Gastroesophageal sphincter (tissue), 4 donors: ENCODE measurements around the gene RIPK4. TPM values are rescaled to one million over a fixed set of nuclear protein-coding genes. Genes with fewer than 3 reads are reported as not detected.

Experiments used
- ATAC-seq: fragments of 150-250 bp; one replicate; pipeline ENCODE4 v1.9.1; 2016; ENCODE audit warnings: mild to moderate bottlenecking, moderate library complexity
- H3K27ac ChIP-seq, 4 donors: fragments of 200-600 bp; sonication (generic) in 3 of 4; 1 replicate in 3 of 4; 2 replicates in 1 of 4; pipeline ENCODE4 v1.5.1; 2016 to 2019
- H3K27me3 ChIP-seq: fragments of 200-600 bp; sonication (generic); one replicate; pipeline ENCODE4 v1.5.1; 2019
- H3K36me3 ChIP-seq, 2 donors: fragments of 200-600 bp; sonication (generic); one replicate each; pipeline ENCODE4 v1.5.1; 2019; ENCODE audit warnings: control low read depth in 1 of 2
- H3K4me1 ChIP-seq, 3 donors: fragments of 200-600 bp; sonication (generic); 1 replicate in 2 of 3; 2 replicates in 1 of 3; pipeline ENCODE4 v1.5.1; 2016 to 2019; ENCODE audit warnings: control low read depth in 2 of 3
- H3K4me3 ChIP-seq, 2 donors: fragments of 200-600 bp; sonication (generic); one replicate each; pipeline ENCODE4 v1.5.1; 2019; ENCODE audit warnings: mild to moderate bottlenecking in 1 of 2, moderate library complexity in 1 of 2
- H3K9me3 ChIP-seq, 3 donors: fragments of 200-600 bp; sonication (generic); one replicate each; pipeline ENCODE4 v1.5.1; 2017 to 2019; ENCODE audit warnings: control low read depth in 2 of 3
- CTCF ChIP-seq, 4 experiments: fragments of 200-600 bp in 2 of 4; fragments of 450-650 bp in 2 of 4; sonication (generic) in 1 of 4; IDR thresholded peaks; one replicate each; pipeline ENCODE4 v1.5.1; 2017 to 2019; ENCODE audit warnings: antibody characterized with exemption in 4 of 4, mild to moderate bottlenecking in 2 of 4, moderate library complexity in 2 of 4
- EP300 ChIP-seq: sonication (generic); formaldehyde crosslinking; IDR thresholded peaks from one replicate; pipeline ENCODE4 v1.6.1; 2017; ENCODE audit warnings: antibody characterized with exemption, mild to moderate bottlenecking
- POLR2A ChIP-seq, 2 donors: fragments of 450-650 bp; IDR thresholded peaks; one replicate each; pipeline ENCODE4 v1.6.1; 2017; ENCODE audit warnings: antibody characterized with exemption in 2 of 2, mild to moderate bottlenecking in 2 of 2, moderate library complexity in 1 of 2
- POLR2AphosphoS5 ChIP-seq: sonication (generic); formaldehyde crosslinking; IDR thresholded peaks from one replicate; pipeline ENCODE4 v1.6.1; 2017; ENCODE audit warnings: antibody characterized with exemption
- WGBS, 2 donors: methylation state at CpG; one replicate each; pipeline ENCODE4 v1.1.5; 2018; ENCODE audit warnings: low coverage in 1 of 2; 5-methylcytosine and 5-hydroxymethylcytosine counted together
- total RNA-seq, 4 donors: library from RNA; depleted of rRNA; stranded (reverse); fragments of >200 nt; gene quantifications; one replicate each; pipeline ENCODE4 v1.1.0, GENCODE V29; 2016

RIPK4 gene
- total RNA-seq, 4 donors from 2014 or later = 0.40 to 5.8 (median 1.5) TPM

DNA sequence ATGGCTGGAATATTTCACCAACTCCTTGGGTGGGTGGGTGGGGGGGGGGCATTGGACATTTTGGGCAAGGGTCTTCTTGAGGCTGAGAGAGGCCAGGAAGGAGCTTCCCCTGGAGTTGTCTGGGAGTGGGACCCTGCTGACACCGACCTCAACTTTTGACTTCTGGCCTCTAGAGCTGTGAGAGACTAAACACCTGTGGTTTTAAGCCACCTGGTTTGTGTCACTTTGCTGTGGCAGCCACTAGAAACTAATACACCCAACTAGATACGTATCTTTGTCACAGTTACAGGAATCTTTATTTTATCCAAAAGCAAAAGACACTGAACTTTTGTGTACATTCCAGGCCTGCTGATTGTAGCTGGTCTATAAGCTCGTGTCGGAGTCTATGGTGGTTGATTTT lies 9.9 kb upstream of the RIPK4 start:
- Histone ChIP-seq H3K27ac (no peak overlapping the region), H3K27me3 (peaks cover 82% of the 10 kb centered on the region), H3K9me3 (no peaks in the 10 kb centered on the region), H3K4me1 (peaks cover 0 to 24% (median 3%) of the 10 kb centered on the region in 3 donors), H3K36me3 (no peaks in the 10 kb centered on the region), H3K4me3 (no peak overlapping the region)
- TF ChIP-seq POLR2AphosphoS5 = no peak
- no peak for TF ChIP-seq EP300
- TF ChIP-seq CTCF (IDR thresholded peaks at IDR 0.05) = no peak
- TF ChIP-seq POLR2A (IDR thresholded peaks at IDR 0.05) = no peak
- 85 to 98% methylated on average over 3 to 4 of the region's 4 CpGs for WGBS, 2 donors
- no peak for ATAC-seq

GRCh38 chr21:41775149-41775472 lies 8.3 kb upstream of the RIPK4 start:
- Histone ChIP-seq H3K27ac (no peak overlapping the region), H3K4me3 (no peak overlapping the region), H3K27me3 (peaks cover 82% of the 10 kb centered on the region), H3K4me1 (peaks cover 0 to 24% (median 3%) of the 10 kb centered on the region in 3 donors), H3K36me3 (no peaks in the 10 kb centered on the region), H3K9me3 (no peaks in the 10 kb centered on the region)
- ATAC-seq = no peak
- WGBS, 2 donors = no CpG with 5 or more reads among the region's 3 CpGs
- TF ChIP-seq CTCF (IDR thresholded peaks at IDR 0.05) = no peak
- no peak for TF ChIP-seq EP300
- TF ChIP-seq POLR2A (IDR thresholded peaks at IDR 0.05) = no peak
- TF ChIP-seq POLR2AphosphoS5 = no peak

- Histone ChIP-seq H3K27me3 (peaks cover 82% of the 10 kb centered on the region), H3K4me3 (no peak overlapping the region)
- TF ChIP-seq EP300 (no peak), POLR2A (IDR thresholded peaks at IDR 0.05) (no peak), CTCF (IDR thresholded peaks at IDR 0.05) (no peak), POLR2AphosphoS5 (no peak)
Measured at GRCh38 chr21:41774467-41775148, 7.8 kb upstream of the RIPK4 start.

DNA sequence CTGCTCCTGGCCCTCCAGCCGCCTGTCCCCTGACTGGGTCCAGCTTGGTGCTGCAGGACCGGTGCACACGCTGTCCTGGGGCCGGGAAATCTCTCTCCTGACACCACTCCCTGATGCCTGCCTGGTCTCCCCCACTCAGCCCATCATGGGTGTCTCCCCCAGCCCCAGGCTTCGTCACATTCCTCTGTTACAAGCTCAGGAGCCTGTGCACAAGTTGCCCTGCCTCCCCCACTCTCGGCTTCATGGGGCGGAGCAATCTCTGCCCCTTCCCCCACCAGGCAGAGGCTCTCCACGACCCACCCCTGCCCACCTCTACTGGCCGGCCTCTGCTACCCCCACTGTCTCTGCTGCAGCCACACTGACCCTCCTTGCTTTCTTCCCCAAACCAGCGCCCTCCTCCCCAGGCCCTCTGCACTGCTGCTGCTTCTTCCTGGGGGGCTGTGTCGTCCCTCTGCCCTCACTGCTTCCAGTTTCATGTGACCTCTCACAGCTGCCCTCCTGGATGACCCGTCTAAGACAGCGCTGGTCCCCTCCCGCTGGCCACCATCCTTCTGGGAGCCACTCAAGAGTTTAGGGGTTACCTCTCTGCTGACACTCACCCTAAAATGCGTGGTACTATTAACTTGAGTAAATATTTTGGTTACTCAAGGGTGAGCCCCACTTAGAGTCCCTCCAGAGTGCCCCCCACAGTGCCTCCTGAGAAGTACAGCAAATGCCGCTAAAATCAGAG lies 5.7 kb upstream of the RIPK4 start:
- Histone ChIP-seq H3K9me3 (no peaks in the 10 kb centered on the region), H3K36me3 (no peaks in the 10 kb centered on the region), H3K4me1 (peaks cover 0 to 20% (median 8%) of the 10 kb centered on the region in 3 donors), H3K4me3 (no peak overlapping the region), H3K27me3 (peaks cover 87% of the 10 kb centered on the region), H3K27ac (no peak overlapping the region)
- TF ChIP-seq POLR2AphosphoS5 = no peak
- TF ChIP-seq CTCF (IDR thresholded peaks at IDR 0.05) = no peak
- TF ChIP-seq EP300 = no peak
- no peak for TF ChIP-seq POLR2A (IDR thresholded peaks at IDR 0.05)
- WGBS, 2 donors = 35 to 47% methylated on average over 8 to 12 of the region's 16 CpGs
- no peak for ATAC-seq

More at GRCh38 chr21:41774467-41775148, 7.8 kb upstream of the RIPK4 start:
- Histone ChIP-seq H3K4me1 (peaks cover 0 to 22% (median 3%) of the 10 kb centered on the region in 3 donors), H3K36me3 (no peaks in the 10 kb centered on the region), H3K27ac (no peak overlapping the region), H3K9me3 (no peaks in the 10 kb centered on the region)
- ATAC-seq = no peak
- 66 to 70% methylated on average over 7 to 8 of the region's 10 CpGs for WGBS, 2 donors

DNA sequence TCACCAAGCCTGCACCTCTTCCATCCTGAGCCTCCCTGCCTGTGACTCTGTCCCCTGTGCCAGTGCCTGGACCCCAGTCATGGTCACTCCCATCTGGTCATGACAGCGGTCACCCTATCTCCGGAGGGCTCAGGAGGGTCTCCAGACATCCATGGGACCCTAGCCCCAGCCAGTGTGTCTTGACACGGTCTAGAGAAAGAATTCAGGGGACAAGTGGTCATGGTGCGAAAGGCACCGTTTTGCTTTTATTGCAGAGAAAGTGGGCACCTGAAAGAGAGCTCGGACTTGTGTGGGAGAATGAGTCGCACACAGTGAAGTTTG lies 4.7 kb upstream of the RIPK4 start:
- Histone ChIP-seq H3K27ac (no peak overlapping the region), H3K4me3 (no peak overlapping the region), H3K9me3 (no peaks in the 10 kb centered on the region), H3K4me1 (peaks cover 0 to 25% (median 13%) of the 10 kb centered on the region in 3 donors), H3K27me3 (peaks cover 97% of the 10 kb centered on the region), H3K36me3 (no peaks in the 10 kb centered on the region)
- no peak for TF ChIP-seq POLR2A (IDR thresholded peaks at IDR 0.05)
- no peak for TF ChIP-seq CTCF (IDR thresholded peaks at IDR 0.05)
- no peak for TF ChIP-seq EP300
- TF ChIP-seq POLR2AphosphoS5 = no peak
- WGBS, 2 donors = 80 to 94% methylated on average over 2 to 5 of the region's 7 CpGs
- no peak for ATAC-seq
